ENCODE data around the gene MAPRE3.

- TF ChIP-seq PRDM15 (CRISPR knock-in tag; IDR thresholded peaks at IDR 0.05): no peak
- no peak for TF ChIP-seq CTCF (IDR thresholded peaks at IDR 0.05)
Measured at GRCh38 chr2:26969077-26969844, 1.2 kb upstream of the MAPRE3 start.

Measured in WTC11 (cell line).